ENCODE data around the gene KCNMA1. TPM values are rescaled to one million over a fixed set of nuclear protein-coding genes. Genes with fewer than 3 reads are reported as not detected.

KCNMA1 gene
- total RNA-seq, 1 experiment from 2014 or later, result 0.45 TPM

- TF ChIP-seq CTCF (IDR thresholded peaks at IDR 0.05; ENCODE audit: unreplicated experiment), result no peak
- no peak overlapping the region for H3K27ac Mint-ChIP-seq (ENCODE audit: unreplicated experiment)
- H3K4me1 Mint-ChIP-seq (ENCODE audit: low read depth, unreplicated experiment), result no peaks in the 10 kb centered on the region
- DNase-seq, result no peak
- CTCF ChIA-PET, result no interaction called here
- no peaks in the 10 kb centered on the region for H3K9me3 Mint-ChIP-seq (ENCODE audit: low read depth, unreplicated experiment)
- no peak overlapping the region for H3K4me3 Mint-ChIP-seq (ENCODE audit: low read depth, unreplicated experiment)
- BruUV-seq (replicated peaks), result no TSS peak
- H3K27me3 Mint-ChIP-seq (ENCODE audit: unreplicated experiment), result peaks cover 74% of the 10 kb centered on the region
- intact Hi-C loops (cut with micrococcal nuclease; ENCODE audit: unreplicated experiment), result no loop called here
- no peaks in the 10 kb centered on the region for H3K36me3 Mint-ChIP-seq (ENCODE audit: insufficient read depth, unreplicated experiment)
These were observed 585.0 kb downstream of the KCNMA1 start for GRCh38 chr10:77052593-77052992.

- H3K27ac Mint-ChIP-seq (ENCODE audit: unreplicated experiment), result no peak overlapping the region
- CTCF ChIA-PET, result no interaction called here
- no TSS peak for BruUV-seq (replicated peaks)
- no peak overlapping the region for H3K4me3 Mint-ChIP-seq (ENCODE audit: low read depth, unreplicated experiment)
- intact Hi-C loops (cut with micrococcal nuclease; ENCODE audit: unreplicated experiment), result no loop called here
- TF ChIP-seq CTCF (IDR thresholded peaks at IDR 0.05; ENCODE audit: unreplicated experiment), result no peak
- no peaks in the 10 kb centered on the region for H3K9me3 Mint-ChIP-seq (ENCODE audit: low read depth, unreplicated experiment)
- peaks cover 78% of the 10 kb centered on the region for H3K27me3 Mint-ChIP-seq (ENCODE audit: unreplicated experiment)
- H3K4me1 Mint-ChIP-seq (ENCODE audit: low read depth, unreplicated experiment), result no peaks in the 10 kb centered on the region
- no peaks in the 10 kb centered on the region for H3K36me3 Mint-ChIP-seq (ENCODE audit: insufficient read depth, unreplicated experiment)
- no peak for DNase-seq
These were observed 585.8 kb downstream of the KCNMA1 start for GRCh38 chr10:77051837-77052236.

DNA sequence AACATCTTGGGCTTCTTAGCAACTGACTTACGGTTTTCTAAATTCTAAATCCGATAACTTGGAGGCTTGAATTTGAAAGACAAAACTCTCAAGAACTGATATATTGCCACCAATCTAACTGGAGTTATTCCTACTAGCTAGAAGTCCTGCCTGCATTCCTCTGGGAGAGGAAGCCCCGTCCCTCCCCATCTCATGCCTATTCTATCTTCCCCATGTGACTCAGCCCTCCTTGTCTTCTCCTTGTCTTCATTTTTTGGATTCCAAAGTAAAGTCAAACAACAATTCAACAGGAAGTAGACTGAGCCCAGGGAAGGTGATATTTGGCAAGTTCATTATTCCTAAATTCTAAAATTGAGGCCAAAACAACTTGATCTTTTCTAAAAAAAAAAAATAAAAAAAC lies 587.7 kb downstream of the KCNMA1 start:
- H3K4me3 Mint-ChIP-seq (ENCODE audit: low read depth, unreplicated experiment), result no peak overlapping the region
- DNase-seq, result no peak
- CTCF ChIA-PET, result interaction anchor here (0.6 kb wide), 1 partner anchor 1107 kb away, joined by 7 read pairs; no protein-coding TSS in a partner anchor
- no peaks in the 10 kb centered on the region for H3K9me3 Mint-ChIP-seq (ENCODE audit: low read depth, unreplicated experiment)
- H3K27me3 Mint-ChIP-seq (ENCODE audit: unreplicated experiment), result peaks cover 75% of the 10 kb centered on the region
- intact Hi-C loops (cut with micrococcal nuclease; ENCODE audit: unreplicated experiment), result no loop called here
- no peak for TF ChIP-seq CTCF (IDR thresholded peaks at IDR 0.05; ENCODE audit: unreplicated experiment)
- H3K27ac Mint-ChIP-seq (ENCODE audit: unreplicated experiment), result no peak overlapping the region
- BruUV-seq (replicated peaks), result no TSS peak
- H3K36me3 Mint-ChIP-seq (ENCODE audit: insufficient read depth, unreplicated experiment), result no peaks in the 10 kb centered on the region
- no peaks in the 10 kb centered on the region for H3K4me1 Mint-ChIP-seq (ENCODE audit: low read depth, unreplicated experiment)

- H3K4me1 Mint-ChIP-seq (ENCODE audit: low read depth, unreplicated experiment), result no peaks in the 10 kb centered on the region
- H3K27me3 Mint-ChIP-seq (ENCODE audit: unreplicated experiment), result peaks cover 69% of the 10 kb centered on the region
- CTCF ChIA-PET, result interaction anchor here (0.6 kb wide), 1 partner anchor 79 kb away, joined by 3 read pairs; no protein-coding TSS in a partner anchor
- no peak overlapping the region for H3K4me3 Mint-ChIP-seq (ENCODE audit: low read depth, unreplicated experiment)
- H3K36me3 Mint-ChIP-seq (ENCODE audit: insufficient read depth, unreplicated experiment), result no peaks in the 10 kb centered on the region
- no peak overlapping the region for H3K27ac Mint-ChIP-seq (ENCODE audit: unreplicated experiment)
- no peaks in the 10 kb centered on the region for H3K9me3 Mint-ChIP-seq (ENCODE audit: low read depth, unreplicated experiment)
- no peak for TF ChIP-seq CTCF (IDR thresholded peaks at IDR 0.05; ENCODE audit: unreplicated experiment)
- intact Hi-C loops (cut with micrococcal nuclease; ENCODE audit: unreplicated experiment), result no loop called here
- BruUV-seq (replicated peaks), result no TSS peak
- DNase-seq, result no peak
These were observed 588.5 kb downstream of the KCNMA1 start for GRCh38 chr10:77049146-77049545.
